GM23338 (cell line): ENCODE measurements around the gene MAPK8IP3. TPM values are rescaled to one million over a fixed set of nuclear protein-coding genes. Genes with fewer than 3 reads are reported as not detected.
A peak's percentile ranks its signal among the peaks of the same experiment; 100 is the strongest.

Source experiments
- ATAC-seq: fragments of 200-7000 bp; cut with Tn5 transposase; 3 replicates; pipeline ENCODE4 v1.9.1; 2020
- DNase-seq: peaks from one replicate; pipeline ENCODE4 v3.0.0-alpha.2; 2015; ENCODE audit warnings: low spot score
- H2AFZ ChIP-seq: fragments of 200-600 bp; sonication (generic); 2 replicates; pipeline ENCODE4 v1.8.0; 2016; ENCODE audit warnings: antibody characterized with exemption, mild to moderate bottlenecking, moderate library complexity
- H3F3A ChIP-seq: fragments of 200-600 bp; sonication (generic); replicated peaks from 2 replicates; pipeline ENCODE4 v1.8.0; 2017; ENCODE audit warnings: antibody characterized with exemption, mixed run types, low read depth
- H3K27ac ChIP-seq: fragments of 200-600 bp; sonication (generic); 2 replicates; pipeline ENCODE4 v1.6.1; 2016; ENCODE audit warnings: low read depth
- H3K27me3 ChIP-seq: fragments of 200-600 bp; sonication (generic); 2 replicates; pipeline ENCODE4 v1.8.0; 2016; ENCODE audit warnings: mild to moderate bottlenecking, mixed run types, moderate library complexity; ENCODE audit not compliant: insufficient read depth
- H3K36me3 ChIP-seq: fragments of 200-600 bp; sonication (generic); 2 replicates; pipeline ENCODE4 v1.8.0; 2016; ENCODE audit warnings: mild to moderate bottlenecking; ENCODE audit not compliant: insufficient read depth
- H3K4me1 ChIP-seq: fragments of 200-600 bp; sonication (generic); 2 replicates; pipeline ENCODE4 v1.8.0; 2016; ENCODE audit warnings: mild to moderate bottlenecking, moderate library complexity; ENCODE audit not compliant: insufficient read depth
- H3K4me2 ChIP-seq: fragments of 200-600 bp; sonication (generic); 2 replicates; pipeline ENCODE4 v1.7.1; 2017; ENCODE audit warnings: mixed run types
- H3K4me3 ChIP-seq: fragments of 200-600 bp; sonication (generic); 2 replicates; pipeline ENCODE4 v1.6.1; 2016; ENCODE audit warnings: mixed run types
- H3K79me2 ChIP-seq: fragments of 200-600 bp; sonication (generic); replicated peaks from 2 replicates; pipeline ENCODE4 v1.8.0; 2017; ENCODE audit warnings: mild to moderate bottlenecking; ENCODE audit not compliant: insufficient read depth
- H3K9me2 ChIP-seq: fragments of 200-600 bp; sonication (generic); 2 replicates; pipeline ENCODE4 v1.8.0; 2017; ENCODE audit not compliant: insufficient read depth
- H4K20me1 ChIP-seq: fragments of 200-600 bp; sonication (generic); replicated peaks from 2 replicates; pipeline ENCODE4 v1.8.0; 2017; ENCODE audit warnings: mild to moderate bottlenecking; ENCODE audit not compliant: insufficient read depth
- H3K27ac Mint-ChIP-seq: 2 replicates; pipeline ENCODE4 v1.8.0; 2020; ENCODE audit warnings: inconsistent platforms, mild to moderate bottlenecking, moderate library complexity, mixed read lengths
- H3K27me3 Mint-ChIP-seq: 3 replicates; pipeline ENCODE4 v1.8.0; 2022; ENCODE audit warnings: low read depth, mild to moderate bottlenecking, moderate library complexity, mixed read lengths, inconsistent platforms; ENCODE audit not compliant: insufficient read depth, poor library complexity
- H3K36me3 Mint-ChIP-seq: 3 replicates; pipeline ENCODE4 v1.8.0; 2021; ENCODE audit warnings: low read depth, mild to moderate bottlenecking, inconsistent platforms, moderate library complexity, mixed read lengths
- H3K4me1 Mint-ChIP-seq: 3 replicates; pipeline ENCODE4 v1.8.0; 2020; ENCODE audit warnings: mild to moderate bottlenecking, inconsistent platforms, mixed read lengths
- H3K4me3 Mint-ChIP-seq: 3 replicates; pipeline ENCODE4 v1.8.0; 2021; ENCODE audit warnings: moderate library complexity, mild to moderate bottlenecking, inconsistent platforms, mixed read lengths
- H3K9me3 Mint-ChIP-seq: 3 replicates; pipeline ENCODE4 v1.8.0; 2020; ENCODE audit warnings: moderate library complexity, mild to moderate bottlenecking, inconsistent platforms, mixed read lengths
- CREB1 ChIP-seq: fragments of 250-450 bp; sonication (Bioruptor Pico); IDR thresholded peaks from 2 replicates; pipeline ENCODE4 v1.5.0; 2020; ENCODE audit warnings: low read depth, mild to moderate bottlenecking, moderate library complexity
- CTCF ChIP-seq, 2 experiments: fragments of 200-600 bp in 1 of 2; sonication (generic) in 1 of 2; conservative IDR thresholded peaks; 2 replicates each; pipeline versions ENCODE4 v1.5.1 to v1.6.1; 2016 to 2017; ENCODE audit warnings: antibody characterized with exemption in 2 of 2, low read depth in 2 of 2, mild to moderate bottlenecking in 2 of 2, moderate library complexity in 1 of 2
- ETS1 ChIP-seq: IDR thresholded peaks from 2 replicates; pipeline ENCODE4 v1.6.1; 2016; ENCODE audit warnings: antibody characterized with exemption
- EZH2phosphoT487 ChIP-seq: fragments of 200-600 bp; sonication (generic); IDR thresholded peaks from one replicate; pipeline ENCODE4 v1.8.1; 2018; ENCODE audit warnings: antibody characterized with exemption; ENCODE audit not compliant: unreplicated experiment
- REST ChIP-seq: IDR thresholded peaks from one replicate; pipeline ENCODE4 v1.6.1; 2018; ENCODE audit warnings: antibody characterized with exemption; ENCODE audit not compliant: unreplicated experiment
- ZNF114 ChIP-seq: fragments of 250-450 bp; sonication (Bioruptor Pico); IDR thresholded peaks from 2 replicates; pipeline ENCODE4 v1.5.0; 2020; ENCODE audit warnings: mild to moderate bottlenecking, moderate library complexity
- ZNF462 ChIP-seq: fragments of 250-450 bp; sonication (Bioruptor Pico); IDR thresholded peaks from 2 replicates; pipeline ENCODE4 v1.5.0; 2020; ENCODE audit warnings: mild to moderate bottlenecking, moderate library complexity
- polyA plus RNA-seq: library from polyadenylated mRNA; unstranded; fragments of >200 nt; fragmentation: Nextera tagmentation; extraction: Ambion mirVana; gene quantifications from 2 replicates; pipeline ENCODE4 v1.2.1, GENCODE V29; 2016
- total RNA-seq: library from RNA; depleted of rRNA; stranded (reverse); fragments of >200 nt; shearing (Covaris generic); gene quantifications from 2 replicates; pipeline ENCODE4 v1.2.3, GENCODE V29; 2014

MAPK8IP3 gene
- total and polyA plus RNA-seq, 2 experiments from 2014 or later = 11.3 to 58.4 TPM

- Mint-ChIP-seq H3K27ac (no peak overlapping the region), H3K4me1 (no peaks in the 10 kb centered on the region; the same call in 1 of the 3 replicates), H3K4me3 (no peak overlapping the region), H3K36me3 (peaks cover 12% of the 10 kb centered on the region), H3K9me3 (peaks cover 6% of the 10 kb centered on the region; the same call in 2 of the 3 replicates), H3K27me3 (peaks cover 20% of the 10 kb centered on the region)
- H4K20me1 ChIP-seq = peaks cover 14% of the 10 kb centered on the region
- H3K4me1 ChIP-seq = peaks cover under 1% of the 10 kb centered on the region; the same call in 1 of the 2 replicates
- ATAC-seq (no peak), DNase-seq (no peak)
- 0 out of 2 replicates have a peak, but pooled peaks cover 3% of the 10 kb centered on the region for H3F3A ChIP-seq
- no peak overlapping the region for H3K4me3 ChIP-seq
- H2AFZ ChIP-seq = no peak overlapping the region
- peaks cover 35% of the 10 kb centered on the region for H3K79me2 ChIP-seq
- no peak overlapping the region for H3K27ac ChIP-seq
- no peaks in the 10 kb centered on the region for H3K9me2 ChIP-seq
- TF ChIP-seq REST (no peak), EZH2phosphoT487 (no peak), CREB1 (CRISPR knock-in tag) (no peak), ZNF114 (CRISPR knock-in tag) (no peak), CTCF (conservative IDR thresholded peaks at IDR 0.05; ENCODE audit: low read depth in 2 of 2) (peak; percentile 16 to 33; a peak in 1 of 4 replicates), ZNF462 (CRISPR knock-in tag) (no peak), ETS1 (no peak)
- H3K4me2 ChIP-seq = no peak overlapping the region
- no peaks in the 10 kb centered on the region for H3K36me3 ChIP-seq
- H3K27me3 ChIP-seq = no peaks in the 10 kb centered on the region
Measured at GRCh38 chr16:1786242-1787055, 80.5 kb downstream of the MAPK8IP3 start.
